Sigmoid colon (tissue), 3 donors: Measurements from ENCODE around the gene NYNRIN.

Source experiments
- POLR2A ChIP-seq, 2 donors: fragments of 450-650 bp; IDR thresholded peaks; one replicate each; pipeline ENCODE4 v1.6.1; 2016; ENCODE audit warnings: antibody characterized with exemption in 2 of 2, mild to moderate bottlenecking in 2 of 2, moderate library complexity in 2 of 2
- TF ChIP-seq, protein P1 (sequence below), 4 experiments: fragments of 450-650 bp in 3 of 4; fragments of 200-600 bp in 1 of 4; IDR thresholded peaks; one replicate each; pipeline ENCODE4 v1.5.1; 2016 to 2019; ENCODE audit warnings: antibody characterized with exemption in 4 of 4, mild to moderate bottlenecking in 3 of 4, moderate library complexity in 2 of 4

DNA sequence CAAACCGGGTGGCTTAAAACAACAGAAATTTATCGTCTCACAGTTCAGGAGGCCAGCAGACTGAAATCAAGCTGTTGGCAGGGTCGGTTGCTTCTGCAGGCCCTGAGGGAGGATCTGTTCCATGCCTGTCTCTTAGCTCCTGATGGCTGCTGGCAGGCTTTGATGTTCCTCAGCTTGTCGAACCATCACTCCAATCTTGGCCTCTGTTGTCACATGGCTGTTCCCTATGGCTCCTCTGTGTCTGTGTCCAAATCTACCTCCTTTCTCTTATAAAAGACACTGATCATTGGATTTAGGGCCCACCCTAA is 16.8 kb upstream of the NYNRIN start:
- TF ChIP-seq POLR2A (IDR thresholded peaks at IDR 0.05): no peak
- TF ChIP-seq, protein P1, sequence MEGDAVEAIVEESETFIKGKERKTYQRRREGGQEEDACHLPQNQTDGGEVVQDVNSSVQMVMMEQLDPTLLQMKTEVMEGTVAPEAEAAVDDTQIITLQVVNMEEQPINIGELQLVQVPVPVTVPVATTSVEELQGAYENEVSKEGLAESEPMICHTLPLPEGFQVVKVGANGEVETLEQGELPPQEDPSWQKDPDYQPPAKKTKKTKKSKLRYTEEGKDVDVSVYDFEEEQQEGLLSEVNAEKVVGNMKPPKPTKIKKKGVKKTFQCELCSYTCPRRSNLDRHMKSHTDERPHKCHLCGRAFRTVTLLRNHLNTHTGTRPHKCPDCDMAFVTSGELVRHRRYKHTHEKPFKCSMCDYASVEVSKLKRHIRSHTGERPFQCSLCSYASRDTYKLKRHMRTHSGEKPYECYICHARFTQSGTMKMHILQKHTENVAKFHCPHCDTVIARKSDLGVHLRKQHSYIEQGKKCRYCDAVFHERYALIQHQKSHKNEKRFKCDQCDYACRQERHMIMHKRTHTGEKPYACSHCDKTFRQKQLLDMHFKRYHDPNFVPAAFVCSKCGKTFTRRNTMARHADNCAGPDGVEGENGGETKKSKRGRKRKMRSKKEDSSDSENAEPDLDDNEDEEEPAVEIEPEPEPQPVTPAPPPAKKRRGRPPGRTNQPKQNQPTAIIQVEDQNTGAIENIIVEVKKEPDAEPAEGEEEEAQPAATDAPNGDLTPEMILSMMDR (IDR thresholded peaks at IDR 0.05): no peak
